HCT116 (cell line): Measurements from ENCODE around the gene EHF. TPM values are rescaled to one million over a fixed set of nuclear protein-coding genes. Genes with fewer than 3 reads are reported as not detected.
A peak's percentile ranks its signal among the peaks of the same experiment; 100 is the strongest.

Source experiments
- ATAC-seq: fragments of 200-7000 bp; cut with Tn5 transposase; 2 replicates; pipeline ENCODE4 v1.9.1; 2020; ENCODE audit warnings: mild to moderate bottlenecking, moderate library complexity
- BruUV-seq: library from RNA; stranded (reverse); fragments of 400-500 nt; replicated peaks from 2 replicates; lab custom pipeline; 2021; lab: Mats Ljungman, UMichigan
- CTCF ChIA-PET: fragments of 300-600 bp; sonication (Branson Sonifier 250); formaldehyde crosslinking; loops from one replicate; lab custom pipeline; 2021; ENCODE audit warnings: antibody characterized with exemption; lab: Charles Lee
- POLR2A ChIA-PET: fragments of 300-600, 350-600 bp; sonication (Branson Sonifier 250); formaldehyde crosslinking; loops from one replicate; lab custom pipeline; 2021; ENCODE audit warnings: antibody characterized with exemption; lab: Charles Lee
- RAD21 ChIA-PET, 2 experiments: fragments of 300-600 bp; sonication (Branson Sonifier 250); formaldehyde crosslinking; loops; one replicate each; lab custom pipeline; 2023; ENCODE audit warnings: low total read pairs in 2 of 2; ENCODE audit not compliant: uncharacterized antibody in 2 of 2, unreplicated experiment in 2 of 2, low non-redundant PET in 1 of 2; lab: Charles Lee
- DNase-seq: peaks from one replicate; pipeline ENCODE4 v3.0.0-alpha.2; 2010; ENCODE audit warnings: low read depth, low spot score
- H2AFZ ChIP-seq: fragments of 200-600 bp; shearing (Covaris generic), sonication (generic); 2 replicates; pipeline ENCODE4 v1.6.1; 2017; ENCODE audit warnings: low read depth, mixed run types, mixed read lengths, antibody characterized with exemption, low read length; ENCODE audit not compliant: poor library complexity, severe bottlenecking
- H3K27ac ChIP-seq: 2 replicates; pipeline ENCODE4 v1.5.1; 2012; ENCODE audit warnings: low read depth, low read length
- H3K27me3 ChIP-seq: fragments of 200-600 bp; sonication (generic); 2 replicates; pipeline ENCODE4 v1.6.1; 2016; ENCODE audit warnings: mixed run types, low read length, mixed read lengths; ENCODE audit not compliant: insufficient read depth
- H3K36me3 ChIP-seq, 2 experiments: fragments of 200-500 bp in 1 of 2; fragments of 200-600 bp in 1 of 2; sonication (Bioruptor generic) in 1 of 2; sonication (generic) in 1 of 2; 2 replicates each; pipeline versions ENCODE4 v1.5.1 to v1.6.1; 2014 to 2016; ENCODE audit warnings: low read length in 2 of 2, inconsistent platforms in 1 of 2, mixed read lengths in 1 of 2, mixed run types in 1 of 2; ENCODE audit not compliant: insufficient read depth in 2 of 2, control insufficient read depth in 1 of 2
- H3K4me1 ChIP-seq, 2 experiments: fragments of 200-600 bp in 1 of 2; sonication (generic) in 1 of 2; 2 replicates each; pipeline versions ENCODE4 v1.5.1 to v1.6.1; 2012 to 2017; ENCODE audit warnings: low read length in 2 of 2, inconsistent platforms in 1 of 2, mild to moderate bottlenecking in 1 of 2, mixed read lengths in 1 of 2, mixed run types in 1 of 2, moderate library complexity in 1 of 2; ENCODE audit not compliant: insufficient read depth in 2 of 2, control insufficient read depth in 1 of 2
- H3K4me2 ChIP-seq: fragments of 200-600 bp; sonication (generic); 2 replicates; pipeline ENCODE4 v1.6.1; 2017; ENCODE audit warnings: mixed run types, low read length, mixed read lengths
- H3K4me3 ChIP-seq, 2 experiments: fragments of 200-600 bp in 1 of 2; sonication (generic) in 1 of 2; replicated peaks in 1 of 2; 2 replicates each; pipeline ENCODE4 v1.5.1; 2011 to 2016; ENCODE audit warnings: low read length in 2 of 2, control low read depth in 1 of 2, low read depth in 1 of 2, mild to moderate bottlenecking in 1 of 2, mixed read lengths in 1 of 2, mixed run types in 1 of 2
- H3K79me2 ChIP-seq: fragments of 200-600 bp; sonication (generic); 2 replicates; pipeline ENCODE4 v1.6.1; 2017; ENCODE audit warnings: mild to moderate bottlenecking, mixed run types, low read length, moderate library complexity, mixed read lengths; ENCODE audit not compliant: insufficient read depth
- H3K9ac ChIP-seq: fragments of 200-600 bp; sonication (generic); 2 replicates; pipeline ENCODE4 v1.6.1; 2016; ENCODE audit warnings: low read length, mixed read lengths
- H3K9me2 ChIP-seq: fragments of 200-600 bp; sonication (generic), shearing (Covaris generic); 2 replicates; pipeline ENCODE4 v1.6.1; 2017; ENCODE audit warnings: mixed run types, mild to moderate bottlenecking, moderate library complexity; ENCODE audit not compliant: insufficient read depth
- H3K9me3 ChIP-seq, 2 experiments: fragments of 200-500 bp in 1 of 2; fragments of 200-600 bp in 1 of 2; sonication (Bioruptor generic) in 1 of 2; sonication (generic) in 1 of 2; 2 replicates each; pipeline ENCODE4 v1.6.1; 2014 to 2017; ENCODE audit warnings: low read length in 2 of 2, mixed read lengths in 2 of 2, inconsistent platforms in 1 of 2, low read depth in 1 of 2, mild to moderate bottlenecking in 1 of 2, mixed run types in 1 of 2, moderate library complexity in 1 of 2; ENCODE audit not compliant: control insufficient read depth in 1 of 2, insufficient read depth in 1 of 2
- H4K20me1 ChIP-seq: fragments of 200-600 bp; sonication (generic), shearing (Covaris generic); 2 replicates; pipeline ENCODE4 v1.6.1; 2017; ENCODE audit warnings: mixed run types, mild to moderate bottlenecking, moderate library complexity; ENCODE audit not compliant: insufficient read depth
- EGR1 ChIP-seq: IDR thresholded peaks from 2 replicates; pipeline ENCODE4 v1.6.1; 2012; ENCODE audit warnings: low read depth
- SIN3A ChIP-seq: IDR thresholded peaks from 2 replicates; pipeline ENCODE4 v1.6.1; 2012; ENCODE audit warnings: low read depth
- SP1 ChIP-seq: IDR thresholded peaks from 2 replicates; pipeline ENCODE4 v1.6.1; 2012; ENCODE audit warnings: low read depth
- TCF7L2 ChIP-seq: IDR thresholded peaks from 2 replicates; pipeline ENCODE4 v1.7.0; 2011; ENCODE audit warnings: borderline replicate concordance, inconsistent platforms; ENCODE audit not compliant: insufficient read depth, insufficient read length; ENCODE audit errors: extremely low read depth
- ZFX ChIP-seq: fragments of 450-650 bp; IDR thresholded peaks from 2 replicates; pipeline ENCODE4 v1.6.1; 2017
- intact Hi-C: fragments of 100-400 bp; cut with micrococcal nuclease; formaldehyde crosslinking; loops from 2 replicates; pipeline ENCODE4 v1.10.0; 2022
- total RNA-seq: library from RNA; stranded (reverse); gene quantifications from one replicate; pipeline ENCODE4 v1.2.1, GENCODE V29; 2021; ENCODE audit not compliant: unreplicated experiment
- TF ChIP-seq, protein P1 (sequence below): IDR thresholded peaks from 2 replicates; pipeline ENCODE4 v1.6.1; 2012
- TF ChIP-seq, protein P2 (sequence below): IDR thresholded peaks from 2 replicates; pipeline ENCODE4 v1.6.1; 2012

The EHF gene
- total RNA-seq, 1 experiment from 2014 or later, result 51.5 TPM

DNA sequence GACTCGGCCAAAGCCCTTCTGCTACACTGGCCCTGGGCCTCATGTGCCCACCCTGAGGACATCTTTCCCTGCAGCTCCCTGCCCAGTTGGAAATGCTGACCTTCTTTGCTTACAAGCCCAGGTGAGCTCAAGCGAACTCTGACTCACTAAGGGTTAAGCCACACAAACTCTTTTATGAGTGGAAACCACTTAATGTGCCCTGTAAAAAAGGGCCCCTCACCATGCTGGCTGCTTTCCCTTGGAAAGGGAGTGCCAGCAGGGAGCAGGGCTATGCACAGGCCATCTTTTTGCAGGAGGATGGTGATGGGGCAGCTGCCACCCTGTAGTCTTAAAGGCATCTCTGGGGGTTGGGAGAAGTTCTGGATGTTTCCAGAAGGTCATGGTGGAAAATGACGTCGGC is 18.7 kb downstream of the EHF start:
- peak overlapping the region; percentile 47 for H3K9ac ChIP-seq
- RAD21 ChIA-PET, result interaction anchor here in 1 of 2 experiments (1.1 kb wide), 1 partner anchor 38 kb away, joined by 3 read pairs; no protein-coding TSS in a partner anchor
- 0 out of 4 replicates have a peak overlapping the region, but pooled peaks of 1 of the 2 experiments have one; percentile 7 for H3K4me3 ChIP-seq
- no peak overlapping the region for H2AFZ ChIP-seq
- peak overlapping the region; percentile 57 for H3K27ac ChIP-seq
- 0 out of 4 replicates have a peak, but pooled peaks cover 0 to 5% of the 10 kb centered on the region in 2 experiments for H3K36me3 ChIP-seq
- ATAC-seq, result peak; percentile 39
- no TSS peak for BruUV-seq
- POLR2A ChIA-PET, result interaction anchor here (0.9 to 1.7 kb wide), 3 partner anchors 14 to 18 kb away, joined by 3 to 7 read pairs (median 6); no protein-coding TSS in a partner anchor
- TF ChIP-seq SP1, result peak; percentile 36; the same call in 1 of the 2 replicates
- TF ChIP-seq, protein P1, sequence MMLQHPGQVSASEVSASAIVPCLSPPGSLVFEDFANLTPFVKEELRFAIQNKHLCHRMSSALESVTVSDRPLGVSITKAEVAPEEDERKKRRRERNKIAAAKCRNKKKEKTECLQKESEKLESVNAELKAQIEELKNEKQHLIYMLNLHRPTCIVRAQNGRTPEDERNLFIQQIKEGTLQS, result no peak
- intact Hi-C loops, result no loop called here
- peaks cover 94% of the 10 kb centered on the region for H3K79me2 ChIP-seq
- H4K20me1 ChIP-seq, result no peaks in the 10 kb centered on the region
- H3K9me2 ChIP-seq, result no peaks in the 10 kb centered on the region
- peak overlapping the region; percentile 69 for H3K4me2 ChIP-seq
- DNase-seq, result no peak
- CTCF ChIA-PET, result interaction anchor here (1.7 kb wide), 1 partner anchor 14 kb away, joined by 4 read pairs; no protein-coding TSS in a partner anchor
- H3K9me3 ChIP-seq, result no peaks in the 10 kb centered on the region
- peaks cover 34 to 97% of the 10 kb centered on the region in 2 experiments for H3K4me1 ChIP-seq
- no peaks in the 10 kb centered on the region for H3K27me3 ChIP-seq

- Histone ChIP-seq H3K4me1 (peaks cover 40 to 98% of the 10 kb centered on the region in 2 experiments), H4K20me1 (no peaks in the 10 kb centered on the region), H3K27ac (peak overlapping the region; percentile 57), H3K27me3 (no peaks in the 10 kb centered on the region), H3K79me2 (peaks cover 87% of the 10 kb centered on the region), H3K9me3 (no peaks in the 10 kb centered on the region), H3K9me2 (no peaks in the 10 kb centered on the region), H3K36me3 (0 out of 4 replicates have a peak, but pooled peaks cover 0 to 5% of the 10 kb centered on the region in 2 experiments), H3K9ac (peak overlapping the region; percentile 47), H3K4me2 (peak overlapping the region; percentile 69), H3K4me3 (no peak overlapping the region), H2AFZ (no peak overlapping the region)
- ATAC-seq, result peak; percentile 72
- BruUV-seq, result no TSS peak
- ChIA-PET POLR2A (interaction anchor here (0.7 to 2.0 kb wide), 7 partner anchors 8 to 45 kb away, joined by 3 to 7 read pairs (median 4); no protein-coding TSS in a partner anchor), RAD21 (interaction anchor here in 1 of 2 experiments (1.1 to 1.2 kb wide), 2 partner anchors 39 to 55 kb away, joined by 3 read pairs; no protein-coding TSS in a partner anchor), CTCF (interaction anchor here (0.8 to 1.7 kb wide), 3 partner anchors 14 to 259 kb away, joined by 3 to 4 read pairs (median 3); no protein-coding TSS in a partner anchor)
- DNase-seq, result no peak
- intact Hi-C loops, result no loop called here
- TF ChIP-seq SIN3A (no peak), TCF7L2 (no peak), ZFX (no peak), EGR1 (no peak)
- TF ChIP-seq, protein P2, sequence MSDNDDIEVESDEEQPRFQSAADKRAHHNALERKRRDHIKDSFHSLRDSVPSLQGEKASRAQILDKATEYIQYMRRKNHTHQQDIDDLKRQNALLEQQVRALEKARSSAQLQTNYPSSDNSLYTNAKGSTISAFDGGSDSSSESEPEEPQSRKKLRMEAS, result 0 out of 2 replicates have a peak, but pooled peaks have one; percentile 12
Observed at GRCh38 chr11:34640050-34640923, 19.4 kb downstream of the EHF start.
